Renal cortex interstitium (tissue), 11 donors: ENCODE measurements around the gene ERVMER34-1. TPM values are rescaled to one million over a fixed set of nuclear protein-coding genes. Genes with fewer than 3 reads are reported as not detected.

Experiments used
- DNase-seq, 11 donors: peaks; one replicate each; pipeline ENCODE4 v3.0.0-alpha.2; 2013; ENCODE audit warnings: low read depth in 9 of 11, low spot score in 4 of 11; ENCODE audit errors: extremely low read depth in 1 of 11
- polyA plus RNA-seq, 3 donors: library from polyadenylated mRNA; unstranded; fragments of 120-200 nt; gene quantifications; one replicate each; pipeline ENCODE4 v1.2.1, GENCODE V29; 2013; ENCODE audit not compliant: insufficient read length in 3 of 3

Gene ERVMER34-1
- polyA plus RNA-seq, 3 donors = 3.3 to 4.1 (median 3.9) TPM

DNA sequence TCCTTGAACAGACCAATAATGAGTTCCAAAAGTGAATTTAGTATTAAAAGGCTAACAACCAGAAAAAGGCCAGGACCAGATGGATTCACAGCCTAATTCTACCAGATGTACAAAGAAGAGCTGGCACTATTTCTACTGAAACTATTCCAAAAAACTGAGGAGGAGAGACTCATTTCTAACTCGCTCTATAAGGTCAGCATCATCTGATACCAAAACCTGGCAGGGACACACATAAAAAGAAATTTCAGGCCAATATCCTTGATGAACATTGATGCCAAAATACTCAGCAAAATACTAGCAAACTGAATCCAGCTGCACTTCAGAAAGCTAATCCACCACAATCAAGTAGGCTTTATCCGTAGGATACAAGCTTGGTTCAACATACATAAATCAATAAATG is 56.3 kb downstream of the ERVMER34-1 start:
- no peak for DNase-seq

DNA sequence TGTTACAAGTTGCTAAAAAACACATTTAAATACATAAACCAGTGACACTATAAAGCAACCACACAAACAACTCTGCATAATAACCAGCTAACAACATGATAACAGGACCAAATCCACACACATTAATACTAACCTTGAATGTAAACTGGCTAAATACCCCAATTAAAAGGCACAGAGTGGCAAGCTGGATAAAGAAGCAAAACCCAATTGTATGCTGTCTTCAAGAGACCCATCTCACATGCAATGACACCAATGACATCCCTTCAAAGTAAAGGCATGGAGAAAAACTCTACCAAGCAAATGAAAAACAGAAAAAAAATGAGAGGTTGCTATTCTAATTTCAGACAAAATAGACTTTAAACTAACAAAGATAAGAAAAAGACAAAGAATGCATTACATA is 57.7 kb downstream of the ERVMER34-1 start:
- no peak for DNase-seq

Other genes starting within 250 kb of the ERVMER34-1 start
- 10 to 100 TPM; 29.1 to 35.6 (median 33.3) TPM for gene USP46, start 92.1 kb downstream of the ERVMER34-1 start, polyA plus RNA-seq
- 10 to 100 TPM; 33.0 to 37.6 (median 37.3) TPM for gene RASL11B, start 110.9 kb upstream of the ERVMER34-1 start, polyA plus RNA-seq